ENCODE measurements around the gene IRAK1.

DNA sequence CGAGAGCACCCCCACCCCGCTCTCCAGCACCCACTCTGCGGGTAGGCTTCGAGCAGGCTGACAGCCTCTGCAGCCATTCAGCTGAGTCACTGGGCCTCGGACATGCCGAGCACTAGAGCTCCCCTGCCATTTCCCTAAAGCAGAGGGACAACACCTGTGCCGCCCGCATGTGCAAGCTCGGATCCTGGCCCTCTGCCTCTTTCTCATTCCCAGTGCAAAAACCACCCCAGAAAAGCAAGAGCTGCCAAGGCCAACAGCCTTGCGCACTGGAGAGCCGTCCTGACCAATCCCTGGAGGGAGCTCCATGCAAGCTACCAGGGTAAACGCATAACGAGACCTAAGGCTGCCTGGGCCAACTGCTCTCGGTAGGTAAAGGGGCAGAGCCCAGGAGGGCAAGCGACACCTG, 53.4 kb downstream of the IRAK1 start:
- TF ChIP-seq EZH2 (IDR thresholded peaks at IDR 0.05; ENCODE audit: low read depth, low read length, severe bottlenecking) (no peak), CTBP2 (IDR thresholded peaks at IDR 0.05; ENCODE audit: borderline replicate concordance, insufficient read depth, insufficient read length, low read length) (no peak)
